Kidney epithelial cell (primary cell): Measurements from ENCODE around the gene INTS13. TPM values are rescaled to one million over a fixed set of nuclear protein-coding genes. Genes with fewer than 3 reads are reported as not detected.

Experiments
- DNase-seq: peaks from one replicate; pipeline ENCODE4 v3.0.0-alpha.2; 2010; ENCODE audit warnings: low read depth
- H3K27me3 ChIP-seq: 2 replicates; pipeline ENCODE4 v1.6.0; 2011; ENCODE audit warnings: low read length; ENCODE audit not compliant: control insufficient read depth, insufficient read depth
- H3K36me3 ChIP-seq: 2 replicates; pipeline ENCODE4 v1.5.1; 2011; ENCODE audit warnings: low read length; ENCODE audit not compliant: control insufficient read depth, insufficient read depth
- H3K4me3 ChIP-seq: 2 replicates; pipeline ENCODE4 v1.5.1; 2011; ENCODE audit warnings: low read depth, mild to moderate bottlenecking, control low read depth, low read length
- CTCF ChIP-seq: IDR thresholded peaks from 2 replicates; pipeline ENCODE4 v1.5.1; 2011; ENCODE audit warnings: mild to moderate bottlenecking, moderate library complexity, low read length, control low read depth, inconsistent platforms; ENCODE audit not compliant: insufficient read depth, poor library complexity, severe bottlenecking
- total RNA-seq: library from RNA; depleted of rRNA; stranded (reverse); fragments of >200 nt; gene quantifications from 2 replicates; pipeline ENCODE4 v1.2.3, GENCODE V29; 2015

Gene INTS13
- total RNA-seq = 26.2 and 27.3 TPM in 2 replicates

- Histone ChIP-seq H3K36me3 (no peaks in the 10 kb centered on the region), H3K4me3 (peak within 1 kb of the TSS; percentile 94), H3K27me3 (no peaks in the 10 kb centered on the region)
- TF ChIP-seq CTCF = no peak
- peak; percentile 88 for DNase-seq
These were observed at the start of gene INTS13, which contains the start of gene FGFR1OP2 for GRCh38 chr12:26937863-26938700. TSS of gene INTS13 (minus strand) at chr12:26937981. CDS start at chr12:26936803, 1,178 bp downstream. TSS of gene FGFR1OP2 (plus strand) at chr12:26938470. CDS start at chr12:26954159, 15,689 bp downstream.

- no peak for TF ChIP-seq CTCF
- no peak overlapping the region for H3K4me3 ChIP-seq
- H3K36me3 ChIP-seq = no peaks in the 10 kb centered on the region
- no peak for DNase-seq
- no peaks in the 10 kb centered on the region for H3K27me3 ChIP-seq
These were observed 45.1 kb upstream of the INTS13 start for GRCh38 chr12:26982866-26983265.

GRCh38 chr12:26979733-26980132 lies 42.0 kb upstream of the INTS13 start:
- Histone ChIP-seq H3K4me3 (no peak overlapping the region), H3K36me3 (no peaks in the 10 kb centered on the region), H3K27me3 (no peaks in the 10 kb centered on the region)
- no peak for TF ChIP-seq CTCF
- DNase-seq = no peak

GRCh38 chr12:26978801-26979200 lies 41.0 kb upstream of the INTS13 start:
- DNase-seq = no peak
- Histone ChIP-seq H3K36me3 (no peaks in the 10 kb centered on the region), H3K4me3 (no peak overlapping the region), H3K27me3 (no peaks in the 10 kb centered on the region)
- TF ChIP-seq CTCF = no peak

GRCh38 chr12:26976687-26977086 lies 38.9 kb upstream of the INTS13 start:
- no peak overlapping the region for H3K4me3 ChIP-seq
- no peaks in the 10 kb centered on the region for H3K27me3 ChIP-seq
- no peak for TF ChIP-seq CTCF
- H3K36me3 ChIP-seq = no peaks in the 10 kb centered on the region
- DNase-seq = no peak
